ELR (cell line): ENCODE measurements around the gene SDK1.

Source experiments
- DNase-seq: peaks from one replicate; pipeline ENCODE4 v3.0.0-alpha.2; 2015; ENCODE audit warnings: low read depth

The SDK1 gene

DNA sequence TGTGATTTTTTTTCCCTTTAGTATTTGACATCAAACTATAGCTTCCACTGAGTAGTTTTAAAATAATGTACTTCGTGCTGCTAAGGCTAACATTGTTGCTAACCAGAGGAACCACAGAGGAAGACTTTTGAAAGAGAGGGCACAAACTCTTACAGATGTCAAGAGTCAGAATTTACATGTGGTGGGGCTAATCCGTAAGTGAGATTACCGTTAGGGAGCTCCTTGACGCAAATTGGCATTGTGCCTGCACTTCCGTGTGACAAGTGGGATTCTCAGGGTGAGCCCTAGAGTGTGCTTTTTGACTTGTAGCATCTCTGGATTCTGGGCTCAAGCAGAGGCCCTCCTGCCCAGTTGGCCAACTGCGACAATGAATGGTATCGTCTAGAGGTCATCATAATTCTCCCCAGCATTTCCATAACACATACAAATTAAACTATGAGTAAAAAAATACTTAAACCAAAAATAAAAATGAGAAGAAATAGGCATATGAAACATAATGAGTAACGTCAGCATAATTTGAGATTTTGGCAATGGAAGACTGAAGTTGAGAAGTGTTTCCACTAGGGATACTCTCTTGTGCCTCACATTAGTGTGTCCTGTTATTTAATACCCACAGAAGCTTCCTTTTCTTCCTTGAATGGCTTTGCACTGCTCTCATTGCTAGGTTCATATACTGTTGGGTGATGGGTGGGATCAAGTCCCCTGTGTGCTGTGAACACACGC, 164.0 kb downstream of the SDK1 start:
- DNase-seq = no peak

DNA sequence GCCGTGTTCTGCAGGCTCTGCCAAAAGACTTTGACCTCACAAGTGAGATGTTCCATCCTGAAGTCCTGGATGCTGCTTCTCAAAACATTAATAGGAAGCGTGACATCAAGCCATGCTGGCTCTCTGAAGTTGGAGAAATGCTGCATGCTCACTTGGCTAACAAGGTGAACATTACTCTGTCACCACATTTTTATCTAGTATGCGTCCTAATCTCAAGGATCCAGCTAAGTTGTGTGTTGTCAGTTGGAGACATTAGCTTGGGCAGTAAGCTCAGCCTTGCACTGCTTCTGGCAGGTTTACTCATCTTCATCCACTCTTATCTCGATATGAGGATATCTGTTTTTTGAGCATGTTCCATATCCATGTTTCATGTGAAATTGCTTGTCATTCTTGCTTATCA, 165.2 kb downstream of the SDK1 start:
- no peak for DNase-seq

DNA sequence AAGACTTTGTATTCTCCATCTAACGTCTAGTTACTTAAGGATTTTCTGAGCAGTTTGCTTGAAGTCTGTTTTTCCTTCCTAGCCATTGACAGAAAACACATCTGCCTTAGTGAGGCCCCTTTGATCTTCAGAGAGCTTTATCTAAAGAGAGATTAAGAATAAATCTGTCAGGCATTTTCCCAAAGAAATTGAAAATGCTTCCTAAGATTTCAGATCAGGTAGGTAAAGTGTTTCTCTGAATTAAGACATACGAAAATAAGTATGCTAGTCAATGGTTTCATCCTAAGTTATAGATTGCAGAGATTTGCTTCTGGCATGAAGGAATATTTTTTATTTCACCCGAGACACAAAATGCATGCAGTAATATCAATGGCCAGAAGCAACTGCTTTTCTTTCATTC, 168.6 kb downstream of the SDK1 start:
- no peak for DNase-seq

DNA sequence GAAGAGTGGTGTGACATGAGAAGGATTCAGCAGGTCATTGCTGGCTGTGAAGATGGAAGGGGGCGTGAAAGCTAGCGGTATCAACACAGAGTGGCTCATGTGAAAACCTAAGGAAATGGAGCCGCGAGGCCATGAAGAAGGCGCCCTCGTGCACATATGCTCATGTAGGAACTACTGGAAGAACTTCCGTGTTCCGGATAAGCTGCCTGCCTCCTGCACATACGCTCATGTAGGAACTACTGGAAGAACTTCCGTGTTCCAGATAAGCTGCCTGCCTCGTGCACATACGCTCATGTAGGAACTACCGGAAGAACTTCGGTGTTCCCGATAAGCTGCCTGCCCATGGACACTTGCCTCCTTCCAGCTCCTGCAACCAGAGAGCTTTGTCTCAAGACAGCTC, 179.1 kb downstream of the SDK1 start:
- no peak for DNase-seq

DNA sequence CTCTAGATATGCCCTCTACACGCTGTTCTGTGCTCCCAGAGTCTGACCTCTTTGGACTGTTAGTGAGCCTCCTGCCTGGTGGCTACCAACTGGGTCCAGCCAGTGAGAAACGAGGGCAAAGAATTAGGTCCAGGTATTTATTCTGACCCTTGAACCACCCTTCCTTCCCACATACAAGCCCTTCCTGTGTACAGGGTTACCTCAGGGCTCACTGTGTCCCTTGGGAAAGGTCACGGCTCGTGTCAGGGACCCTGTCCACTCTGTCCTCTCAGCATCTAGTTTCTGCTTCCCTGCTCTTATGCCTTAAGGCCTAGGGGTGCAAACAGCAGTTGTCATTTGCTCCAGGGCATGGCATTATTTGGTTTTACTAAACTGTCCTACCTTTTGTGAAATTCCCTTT, 180.4 kb downstream of the SDK1 start:
- DNase-seq = no peak

DNA sequence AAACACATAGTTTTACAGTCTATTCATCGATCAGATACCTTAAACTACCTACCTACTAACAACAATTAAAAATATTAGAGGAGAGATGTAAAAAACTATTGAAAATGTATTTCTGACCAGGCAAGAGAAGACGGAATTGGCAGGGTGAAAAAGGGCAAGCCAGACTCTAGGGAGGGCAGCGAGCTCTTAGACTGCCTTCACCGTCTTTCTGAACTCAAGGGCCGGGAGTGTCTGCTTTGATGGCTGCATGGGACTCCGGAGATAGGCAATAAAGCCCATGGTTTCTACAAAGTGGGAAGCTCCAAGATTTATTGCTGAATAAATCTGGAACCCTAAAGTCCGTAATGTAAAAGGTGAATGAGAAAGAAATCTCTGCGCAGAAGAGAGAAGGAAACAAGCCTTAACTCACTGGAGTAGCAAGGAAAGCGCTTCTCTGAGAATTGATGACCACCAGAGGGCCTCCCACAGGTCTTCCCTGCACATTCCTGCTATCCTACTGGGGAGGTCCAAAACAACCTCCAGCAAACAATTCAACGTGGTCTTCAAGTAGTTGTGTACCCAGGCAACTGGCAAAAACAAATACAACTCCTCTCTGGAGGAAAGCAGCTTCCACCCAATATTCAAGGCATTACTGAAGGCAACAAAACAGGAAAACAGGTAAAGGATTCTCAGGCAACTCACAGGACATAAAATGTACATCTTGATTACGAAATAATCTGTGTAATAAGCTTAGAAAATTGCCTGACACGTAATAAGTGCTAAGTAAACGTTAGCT, 181.3 kb downstream of the SDK1 start:
- DNase-seq = peak; percentile 45

DNA sequence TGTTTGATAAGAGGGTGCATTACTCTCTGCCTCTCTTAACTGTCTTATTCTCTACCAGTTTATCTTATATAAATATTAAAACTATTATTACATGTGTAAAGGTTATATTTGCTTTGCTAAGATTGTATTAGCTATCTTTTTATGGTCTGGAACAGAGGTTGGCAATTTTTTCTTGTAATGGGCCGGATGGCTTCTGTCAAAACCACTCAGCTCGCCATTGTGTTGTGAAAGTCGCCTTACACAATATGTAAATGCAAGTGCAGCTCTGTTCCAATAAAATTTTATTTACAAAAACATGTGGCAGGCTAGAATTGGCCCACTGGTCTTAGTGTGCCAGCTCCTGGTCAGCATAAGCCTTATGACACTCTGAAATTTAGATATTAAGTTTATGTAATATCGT, 185.8 kb downstream of the SDK1 start:
- DNase-seq = no peak

DNA sequence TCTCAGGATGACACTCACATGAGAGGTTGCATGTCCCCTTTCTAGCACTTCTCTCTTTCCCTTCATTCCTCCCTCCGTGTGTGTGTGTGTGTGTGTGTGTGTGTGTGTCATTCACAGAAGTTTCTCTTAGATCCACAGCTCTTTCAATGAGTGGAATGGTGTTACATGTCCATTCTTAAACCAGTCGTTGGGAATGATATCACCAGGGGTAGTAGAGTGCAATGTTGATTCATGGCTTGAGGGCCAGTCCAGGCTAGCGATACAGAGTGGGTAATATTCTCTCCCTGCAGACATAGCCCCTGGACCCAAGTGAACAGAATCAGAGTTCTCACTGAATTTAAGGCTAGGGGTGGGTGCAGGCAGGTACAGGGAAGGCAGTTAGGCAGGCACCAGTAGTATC, 187.8 kb downstream of the SDK1 start:
- no peak for DNase-seq

DNA sequence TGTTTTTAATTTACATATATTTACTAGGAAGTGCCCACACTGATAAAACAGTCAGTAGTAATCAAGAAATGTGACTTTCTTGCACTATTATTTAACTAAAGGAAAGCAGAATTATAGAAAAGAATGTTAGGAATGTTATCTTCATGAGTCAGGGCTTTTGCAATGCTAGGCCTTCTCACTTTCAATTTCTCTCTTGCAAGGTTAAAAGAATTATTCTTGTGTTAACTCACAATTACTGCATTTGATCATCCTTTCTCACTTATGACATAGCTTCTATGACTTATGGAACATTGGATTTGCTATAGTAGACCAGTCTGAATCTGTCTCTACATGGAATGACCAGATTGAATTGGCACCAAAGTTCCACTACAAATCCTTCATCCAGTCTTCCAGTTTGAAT, 192.4 kb downstream of the SDK1 start:
- peak; percentile 34 for DNase-seq

DNA sequence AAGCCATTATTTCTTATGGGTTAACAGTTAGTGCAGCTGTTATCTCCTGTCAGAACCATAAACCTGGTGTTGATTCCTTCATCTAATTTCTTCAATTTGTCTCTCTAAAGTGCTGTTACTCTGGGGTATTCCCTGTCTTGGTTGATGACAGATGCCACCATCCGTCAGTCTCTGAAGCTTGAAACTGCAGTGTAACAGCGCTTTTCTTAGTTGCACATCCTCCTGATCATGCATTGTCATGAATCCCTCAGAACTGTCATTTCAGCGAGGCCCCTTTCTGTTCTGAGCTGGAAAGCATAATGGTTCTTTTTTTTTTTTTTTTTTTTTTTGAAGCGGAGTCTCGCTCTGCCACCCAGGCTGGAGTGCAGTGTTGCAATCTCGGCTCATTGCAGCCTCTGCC, 193.9 kb downstream of the SDK1 start:
- no peak for DNase-seq

DNA sequence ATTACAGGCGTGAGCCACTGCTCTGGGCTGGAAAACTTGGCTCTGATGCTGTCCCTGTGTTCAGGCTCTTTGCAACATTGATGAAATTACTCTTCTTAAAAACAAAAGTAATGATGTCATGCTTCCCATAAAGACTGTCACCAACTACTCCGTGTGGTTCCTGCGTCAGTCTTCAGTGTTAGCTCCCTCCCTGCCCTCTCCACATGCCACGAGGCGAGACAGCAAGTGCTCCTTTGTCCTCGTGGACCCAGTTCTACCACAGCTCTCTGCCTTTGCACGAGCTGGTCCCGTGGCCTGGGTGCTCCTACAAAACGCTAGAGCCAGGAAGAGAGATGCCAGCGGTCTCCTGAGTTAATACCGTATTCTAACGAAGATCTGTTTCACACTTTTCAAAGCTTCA, 194.5 kb downstream of the SDK1 start:
- no peak for DNase-seq

DNA sequence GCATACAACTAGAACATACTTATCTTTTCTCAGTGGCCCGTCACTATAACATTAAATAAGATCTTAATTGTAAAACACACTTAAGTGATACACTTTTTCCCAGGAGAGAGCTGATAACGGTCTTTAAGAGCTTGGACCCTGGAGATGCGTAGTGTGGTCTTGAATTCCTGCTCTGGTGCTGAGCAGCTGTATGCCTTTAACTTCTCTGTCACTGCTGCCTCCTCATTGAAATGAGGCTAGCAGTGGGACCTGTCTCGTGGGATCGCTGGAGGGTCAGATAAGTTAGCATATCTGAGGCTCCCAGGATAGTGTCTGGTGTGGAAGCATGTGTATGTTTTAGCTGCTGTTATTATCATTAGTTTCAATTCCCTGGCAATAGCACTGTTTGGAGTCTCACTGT, 194.9 kb downstream of the SDK1 start:
- no peak for DNase-seq

DNA sequence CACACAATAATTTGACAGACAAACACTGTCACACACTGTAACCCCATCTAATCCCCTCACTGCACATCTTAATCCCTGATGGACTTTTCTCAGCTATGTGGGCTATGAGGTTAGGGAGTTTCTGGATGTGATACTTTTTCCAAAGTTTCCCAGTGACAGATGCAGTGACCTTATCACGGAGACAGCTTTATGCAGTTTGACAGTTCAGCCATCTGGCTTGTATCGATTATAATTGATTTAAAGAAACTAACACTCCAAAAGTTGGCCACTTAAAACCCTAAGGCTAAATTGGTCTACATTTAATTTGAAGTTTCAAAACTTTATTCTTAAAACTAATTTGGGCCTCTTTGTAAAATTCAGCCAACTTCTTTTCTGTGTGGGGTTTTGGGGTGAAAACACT, 196.7 kb downstream of the SDK1 start:
- DNase-seq = no peak

DNA sequence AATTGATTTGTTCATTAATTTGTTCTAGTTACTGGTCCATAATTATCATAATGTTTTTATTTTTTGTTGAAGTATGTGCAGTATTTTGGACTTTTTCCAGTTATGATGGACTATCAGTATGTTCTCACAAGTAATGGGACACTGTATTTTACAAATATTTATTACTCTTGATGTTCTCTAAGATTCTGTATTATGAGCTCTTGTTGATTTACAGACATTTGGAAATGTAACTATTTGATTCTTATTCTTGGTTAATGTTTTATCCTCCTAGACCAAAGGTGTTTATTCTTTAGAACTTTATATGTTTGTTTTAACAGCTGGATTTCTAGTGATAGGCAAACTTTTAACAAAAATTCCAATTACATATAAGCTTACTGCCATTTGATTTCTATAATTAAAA, 200.6 kb downstream of the SDK1 start:
- no peak for DNase-seq

DNA sequence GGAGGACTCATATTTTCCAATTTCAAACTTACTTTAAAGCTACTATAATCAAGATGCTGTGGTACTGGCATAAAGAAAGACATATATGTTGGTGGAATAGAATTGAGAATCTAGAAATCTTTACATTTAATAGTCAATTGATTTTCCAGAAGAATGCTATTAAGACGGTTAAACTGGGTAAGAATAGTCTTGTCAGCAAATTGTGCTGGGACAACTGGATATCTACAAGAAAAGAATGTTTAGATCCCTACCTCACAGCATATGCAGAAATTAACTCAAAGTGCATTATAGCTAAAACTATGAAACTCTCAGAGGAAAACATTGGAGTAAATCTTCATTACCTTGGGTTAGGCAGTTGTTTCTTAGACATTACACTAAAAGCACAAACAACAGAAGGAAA, 203.3 kb downstream of the SDK1 start:
- no peak for DNase-seq

DNA sequence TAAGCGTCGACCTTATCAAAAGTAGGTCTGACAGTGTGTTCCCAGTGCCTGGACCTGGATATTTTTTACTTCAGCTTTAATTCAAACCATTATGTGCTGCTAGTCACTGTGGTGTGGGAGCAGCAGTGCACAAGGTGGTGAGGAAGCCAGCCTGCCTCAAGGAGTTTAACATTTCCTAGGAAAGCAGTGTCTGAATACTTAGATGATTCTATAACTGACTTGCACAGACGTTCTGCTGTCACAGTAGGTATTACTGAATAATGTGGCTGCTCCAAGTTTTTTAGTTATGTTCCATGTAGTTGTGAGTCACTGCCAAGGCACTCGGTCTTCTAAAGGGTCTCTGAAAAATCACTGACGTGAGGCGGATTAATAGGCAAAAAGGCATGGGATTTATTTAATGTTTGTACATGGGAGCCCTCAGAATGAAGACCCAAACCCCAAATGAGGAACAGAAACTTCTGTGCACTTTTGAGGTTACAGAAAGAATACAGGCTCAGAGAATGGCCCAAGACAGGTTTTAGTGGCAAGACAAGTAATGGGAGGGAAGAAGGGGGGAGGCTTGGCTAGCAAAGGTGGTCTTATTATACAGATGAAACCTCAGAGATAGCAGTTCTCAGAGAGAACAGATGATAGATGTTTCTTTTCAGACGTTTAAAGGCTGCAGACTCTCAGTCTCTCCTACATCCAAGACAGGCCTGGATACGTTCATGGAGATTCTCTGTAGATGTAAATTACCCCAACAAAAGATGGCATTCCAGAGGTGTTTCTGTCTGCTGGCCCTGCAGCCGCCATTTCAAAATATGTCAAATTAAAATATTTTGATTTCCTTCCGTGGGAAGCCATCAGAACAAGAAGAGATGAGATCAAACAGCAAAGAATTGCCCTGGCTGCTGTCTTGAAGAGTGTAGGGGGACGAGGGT, 209.3 kb downstream of the SDK1 start:
- DNase-seq = peak; percentile 16

DNA sequence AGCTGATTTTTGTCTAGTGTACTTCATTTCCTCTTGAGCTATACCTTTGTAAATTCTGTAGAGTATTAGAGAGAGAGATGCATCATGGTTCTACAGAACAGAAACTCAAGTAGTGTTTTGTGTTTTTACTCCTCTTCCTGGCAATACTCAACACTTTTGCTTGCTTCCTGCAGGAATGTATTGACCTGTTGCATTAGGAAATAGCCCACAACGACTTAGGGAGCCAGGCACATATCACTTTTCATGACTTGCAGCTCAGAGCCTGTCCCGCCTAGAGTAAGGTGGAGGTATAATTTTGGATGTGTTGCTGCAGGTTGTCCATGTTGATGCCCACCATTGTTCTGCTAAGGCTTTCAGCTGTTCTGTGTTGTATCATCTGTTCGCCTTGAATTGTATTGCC, 216.3 kb downstream of the SDK1 start:
- DNase-seq = no peak

DNA sequence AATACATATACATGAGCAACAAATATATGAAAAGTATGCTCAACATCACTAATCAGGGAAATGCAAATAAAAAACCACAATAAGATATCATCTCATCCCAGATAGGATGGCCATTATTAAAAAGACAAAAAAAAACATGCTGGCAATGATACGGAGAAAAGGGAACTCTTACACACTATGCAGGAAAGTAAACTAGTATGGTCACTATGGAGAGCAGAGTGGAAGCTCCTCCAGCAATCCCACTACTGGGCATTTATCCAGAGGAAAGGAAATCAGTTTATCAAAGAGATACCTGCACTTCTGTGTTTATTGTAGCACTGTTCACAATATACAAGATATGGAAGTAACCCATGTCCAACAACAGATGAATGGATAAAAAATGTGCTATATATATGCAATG, 217.5 kb downstream of the SDK1 start:
- DNase-seq = peak; percentile 35

DNA sequence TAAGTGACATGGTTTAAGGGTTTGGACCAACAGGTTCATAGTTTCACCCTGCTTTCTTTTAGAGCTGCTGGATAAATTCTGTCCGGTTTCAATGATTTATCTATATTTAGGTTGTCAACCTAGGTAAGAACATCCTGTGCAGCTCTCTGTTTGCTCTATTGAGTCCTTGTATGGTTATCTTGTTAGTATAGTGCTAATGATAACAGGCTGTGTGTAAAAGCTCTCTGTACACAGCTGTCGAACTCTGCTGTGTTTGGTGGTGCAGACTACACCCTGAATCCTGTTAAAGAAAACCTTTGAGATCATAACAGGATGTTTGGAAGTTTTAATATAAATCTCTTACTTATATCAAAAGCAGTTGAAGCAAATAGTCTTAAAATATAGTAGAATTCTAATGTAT, 219.2 kb downstream of the SDK1 start:
- no peak for DNase-seq

DNA sequence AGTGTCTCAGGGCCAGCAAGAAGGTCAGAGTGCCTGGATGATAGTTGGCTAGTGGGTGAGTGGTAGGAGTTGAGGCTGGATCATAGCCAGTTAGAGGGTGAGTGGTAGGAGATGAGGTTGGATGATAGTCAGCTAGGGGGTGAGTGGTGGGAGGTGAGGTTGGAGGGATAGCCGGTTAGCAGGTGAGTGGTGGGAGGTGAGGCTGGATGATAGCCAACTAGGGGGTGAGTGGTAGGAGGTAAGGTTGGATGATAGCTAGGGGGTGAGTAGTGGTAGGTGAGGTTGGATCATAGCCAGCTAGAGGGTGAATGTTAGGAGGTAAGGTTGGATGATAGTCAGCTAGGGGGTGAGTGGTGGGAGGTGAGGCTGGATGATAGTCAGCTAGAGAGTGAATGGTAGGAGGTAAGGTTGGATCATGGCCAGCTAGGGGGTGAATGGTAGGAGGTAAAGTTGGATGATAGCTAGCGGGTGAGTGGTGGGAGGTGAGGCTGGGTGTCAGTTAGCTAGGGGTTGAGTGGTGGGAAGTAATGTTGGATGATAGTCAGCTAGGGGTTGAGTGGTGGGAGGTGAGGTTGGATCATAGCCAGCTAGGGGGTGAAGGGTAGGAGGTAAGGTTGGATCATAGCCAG, 226.6 kb downstream of the SDK1 start:
- no peak for DNase-seq

DNA sequence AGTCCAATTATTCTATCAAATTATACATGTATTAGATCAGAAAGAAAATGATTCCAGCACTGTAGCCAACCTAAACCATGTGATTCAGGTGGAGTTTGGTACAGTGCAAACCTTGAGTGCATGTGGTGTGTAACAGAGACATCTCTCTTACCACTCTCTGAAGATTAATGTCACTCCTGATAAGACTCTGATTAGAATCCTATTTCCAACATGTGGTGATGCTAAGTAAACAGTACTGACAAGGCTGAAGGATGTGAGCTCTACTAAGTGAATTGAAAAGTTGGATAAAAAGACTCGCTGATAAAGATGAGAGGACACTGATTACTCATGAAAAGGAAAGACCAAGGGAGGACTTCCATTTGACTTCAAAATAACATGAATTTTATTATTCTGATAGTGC, 232.0 kb downstream of the SDK1 start:
- no peak for DNase-seq

DNA sequence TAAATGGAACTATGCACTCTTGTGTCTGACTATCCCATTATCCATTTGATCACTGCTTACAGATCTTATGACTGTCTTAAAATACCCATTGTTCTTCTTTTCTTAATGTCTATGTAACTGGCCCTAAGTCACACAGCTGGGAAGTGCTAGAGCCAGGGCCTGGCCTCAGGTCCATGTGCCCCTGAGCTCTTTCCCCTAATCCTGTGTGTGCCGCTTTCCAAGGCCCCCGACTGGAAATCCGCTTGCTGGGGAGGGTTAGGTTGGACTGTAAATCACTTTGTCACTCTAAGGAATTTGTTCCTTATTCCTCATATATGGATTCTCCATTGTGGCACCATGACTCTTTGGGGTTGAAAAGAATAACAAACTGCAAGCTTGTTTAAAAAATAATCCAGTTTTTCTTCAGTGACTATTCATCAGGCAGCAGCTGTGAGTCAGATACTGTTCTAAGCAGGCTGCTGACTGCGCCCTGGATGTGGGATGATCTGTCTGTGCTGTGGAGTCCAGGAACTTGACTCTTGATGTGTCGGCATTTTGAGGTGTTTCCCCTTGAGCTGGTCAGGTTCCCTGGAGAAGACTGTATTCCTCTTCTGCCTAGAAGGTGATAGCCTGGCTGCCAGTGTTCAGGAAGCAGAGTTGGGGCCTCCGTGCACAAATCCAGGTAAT, 236.3 kb downstream of the SDK1 start:
- DNase-seq = peak; percentile 46
